A673 (cell line): ENCODE results near the gene CLEC4D. TPM values are rescaled to one million over a fixed set of nuclear protein-coding genes. Genes with fewer than 3 reads are reported as not detected.
"Not testable (repeated sequence)": the region's sequence is repeated elsewhere in the genome, so short reads cannot be mapped to it uniquely, and the experiment has no call there.

Source experiments
- BruUV-seq: library from RNA; stranded (reverse); fragments of 400-500 nt; replicated peaks from 2 replicates; lab custom pipeline; 2021; lab: Mats Ljungman, UMichigan
- CTCF ChIA-PET: fragments of 300-600 bp; sonication (Branson Sonifier 250); formaldehyde crosslinking; loops from one replicate; lab custom pipeline; 2022; ENCODE audit warnings: antibody characterized with exemption; lab: Charles Lee
- POLR2A ChIA-PET: fragments of 300-600 bp; sonication (Branson Sonifier 250); formaldehyde crosslinking; loops from one replicate; lab custom pipeline; 2022; ENCODE audit warnings: antibody characterized with exemption; ENCODE audit not compliant: low non-redundant PET; lab: Charles Lee
- DNase-seq: peaks from one replicate; pipeline ENCODE4 v3.0.0-alpha.2; 2015; ENCODE audit warnings: low spot score
- H3K27ac ChIP-seq: fragments of 200-600 bp; sonication (generic); 2 replicates; pipeline ENCODE4 v1.5.1; 2016; ENCODE audit warnings: mixed run types, low read depth, mild to moderate bottlenecking, mixed read lengths, antibody characterized with exemption, low read length; ENCODE audit not compliant: poor library complexity, severe bottlenecking
- H3K27me3 ChIP-seq: fragments of 200-600 bp; sonication (generic); replicated peaks from 2 replicates; pipeline ENCODE4 v1.6.1; 2017; ENCODE audit warnings: mixed run types, low read depth, mild to moderate bottlenecking, mixed read lengths, antibody characterized with exemption, low read length; ENCODE audit not compliant: insufficient read depth, poor library complexity
- H3K36me3 ChIP-seq: fragments of 200-600 bp; sonication (generic); 2 replicates; pipeline ENCODE4 v1.6.1; 2016; ENCODE audit warnings: mixed run types, mild to moderate bottlenecking, mixed read lengths, antibody characterized with exemption, low read length; ENCODE audit not compliant: insufficient read depth, poor library complexity, severe bottlenecking
- H3K4me1 ChIP-seq: fragments of 200-600 bp; sonication (generic); 2 replicates; pipeline ENCODE4 v1.6.1; 2017; ENCODE audit warnings: mixed run types, mild to moderate bottlenecking, mixed read lengths, antibody characterized with exemption, low read length; ENCODE audit not compliant: insufficient read depth, poor library complexity, severe bottlenecking
- H3K4me3 ChIP-seq: fragments of 200-600 bp; sonication (generic); 2 replicates; pipeline ENCODE4 v1.5.1; 2016; ENCODE audit warnings: low read depth, mixed run types, mild to moderate bottlenecking, mixed read lengths, low read length; ENCODE audit not compliant: poor library complexity, severe bottlenecking
- H3K9me3 ChIP-seq: fragments of 200-600 bp; sonication (generic); 2 replicates; pipeline ENCODE4 v1.6.1; 2016; ENCODE audit warnings: mixed run types, low read depth, mild to moderate bottlenecking, mixed read lengths, antibody characterized with exemption, low read length; ENCODE audit not compliant: poor library complexity, severe bottlenecking
- EZH2 ChIP-seq: fragments of 200-600 bp; sonication (generic); IDR thresholded peaks from 2 replicates; pipeline ENCODE4 v1.6.1; 2017; ENCODE audit warnings: borderline replicate concordance, low read depth, mild to moderate bottlenecking, mixed read lengths, antibody characterized with exemption, low read length; ENCODE audit not compliant: poor library complexity, severe bottlenecking
- intact Hi-C: fragments of 100-400 bp; cut with micrococcal nuclease; formaldehyde crosslinking; loops from one replicate; pipeline ENCODE4 v1.10.0; 2022; ENCODE audit not compliant: unreplicated experiment
- total RNA-seq: library from RNA; stranded (reverse); gene quantifications from 2 replicates; pipeline ENCODE4 v1.2.3, GENCODE V29; 2021
- TF ChIP-seq, protein P1 (sequence below): fragments of 300-800, 200-600 bp; sonication (generic); conservative IDR thresholded peaks from 2 replicates; pipeline ENCODE4 v1.5.1; 2017; ENCODE audit warnings: low read depth, mild to moderate bottlenecking, antibody characterized with exemption, low read length, moderate library complexity, mixed read lengths

CLEC4D gene
- total RNA-seq, 1 experiment from 2014 or later: not detected

DNA sequence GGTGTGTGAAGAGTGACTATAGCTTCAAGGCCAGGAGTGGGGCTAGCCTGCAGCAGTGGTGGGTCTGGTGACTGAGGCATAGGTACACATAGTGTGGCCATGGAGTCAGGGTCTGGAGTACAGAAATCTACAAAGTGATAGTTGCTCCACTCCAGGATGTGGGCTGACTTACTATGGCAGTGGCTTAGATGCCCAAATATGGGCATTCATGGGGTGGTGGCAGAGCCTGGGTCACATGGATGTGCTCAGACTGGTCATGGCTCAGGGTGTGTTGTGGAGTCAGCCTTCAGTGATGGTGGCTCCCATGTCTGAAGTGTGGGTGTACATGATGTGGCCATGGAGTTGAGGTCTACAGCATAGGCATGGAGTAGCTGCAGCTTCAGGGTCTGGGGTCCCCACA is 30.2 kb upstream of the CLEC4D start:
- Histone ChIP-seq H3K4me3 (no peak overlapping the region), H3K9me3 (no peaks in the 10 kb centered on the region), H3K4me1 (no peaks in the 10 kb centered on the region), H3K36me3 (no peaks in the 10 kb centered on the region), H3K27ac (no peak overlapping the region), H3K27me3 (no peaks in the 10 kb centered on the region)
- intact Hi-C loops: no loop called here
- TF ChIP-seq EZH2: no peak
- TF ChIP-seq, protein P1, sequence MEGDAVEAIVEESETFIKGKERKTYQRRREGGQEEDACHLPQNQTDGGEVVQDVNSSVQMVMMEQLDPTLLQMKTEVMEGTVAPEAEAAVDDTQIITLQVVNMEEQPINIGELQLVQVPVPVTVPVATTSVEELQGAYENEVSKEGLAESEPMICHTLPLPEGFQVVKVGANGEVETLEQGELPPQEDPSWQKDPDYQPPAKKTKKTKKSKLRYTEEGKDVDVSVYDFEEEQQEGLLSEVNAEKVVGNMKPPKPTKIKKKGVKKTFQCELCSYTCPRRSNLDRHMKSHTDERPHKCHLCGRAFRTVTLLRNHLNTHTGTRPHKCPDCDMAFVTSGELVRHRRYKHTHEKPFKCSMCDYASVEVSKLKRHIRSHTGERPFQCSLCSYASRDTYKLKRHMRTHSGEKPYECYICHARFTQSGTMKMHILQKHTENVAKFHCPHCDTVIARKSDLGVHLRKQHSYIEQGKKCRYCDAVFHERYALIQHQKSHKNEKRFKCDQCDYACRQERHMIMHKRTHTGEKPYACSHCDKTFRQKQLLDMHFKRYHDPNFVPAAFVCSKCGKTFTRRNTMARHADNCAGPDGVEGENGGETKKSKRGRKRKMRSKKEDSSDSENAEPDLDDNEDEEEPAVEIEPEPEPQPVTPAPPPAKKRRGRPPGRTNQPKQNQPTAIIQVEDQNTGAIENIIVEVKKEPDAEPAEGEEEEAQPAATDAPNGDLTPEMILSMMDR: no peak
- ChIA-PET POLR2A (no interaction called here), CTCF (no interaction called here)
- no TSS peak for BruUV-seq
- no peak for DNase-seq

DNA sequence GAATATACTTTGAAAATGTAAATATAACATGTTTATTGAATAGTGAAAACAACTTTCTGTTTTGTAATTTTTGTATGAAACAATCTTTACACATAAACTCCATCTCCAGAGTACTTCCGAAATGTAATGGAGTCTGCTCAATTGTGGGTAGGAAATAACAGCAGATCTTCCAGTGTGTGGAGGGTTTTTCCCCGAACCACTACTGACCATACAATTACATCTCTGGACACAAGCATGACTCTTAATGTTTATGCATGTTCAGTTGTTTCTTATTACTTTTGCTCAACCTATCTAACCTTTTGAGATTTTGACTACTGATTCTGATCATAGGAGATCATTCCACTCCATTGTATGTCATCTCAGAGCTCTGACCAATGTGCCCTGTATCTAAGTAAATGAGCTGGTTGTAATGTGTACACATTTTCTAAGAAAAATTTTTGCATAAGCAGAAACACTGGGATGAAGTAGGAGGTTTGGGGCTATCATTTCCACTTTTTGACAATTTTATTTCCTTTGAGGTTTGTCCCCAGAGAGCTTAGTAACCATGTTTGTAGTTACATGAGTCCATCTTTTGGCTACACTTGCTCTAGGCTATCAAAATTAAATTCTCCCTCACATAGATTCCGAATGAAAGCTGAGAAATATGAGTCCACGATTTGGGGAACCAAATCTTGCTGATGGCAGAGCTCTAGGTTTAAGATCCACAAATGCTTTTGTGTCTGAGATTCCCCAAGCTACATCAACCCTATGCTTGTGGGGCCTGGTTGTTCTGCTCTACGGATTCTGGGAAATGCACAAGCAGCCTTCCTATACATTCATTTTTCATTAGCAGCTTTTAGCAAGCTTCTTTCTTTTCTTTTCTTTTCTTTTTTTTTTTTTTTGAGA is 21.4 kb upstream of the CLEC4D start:
- Histone ChIP-seq H3K9me3 (no peaks in the 10 kb centered on the region), H3K4me1 (no peaks in the 10 kb centered on the region), H3K27ac (no peak overlapping the region), H3K27me3 (peaks cover 5% of the 10 kb centered on the region), H3K36me3 (no peaks in the 10 kb centered on the region), H3K4me3 (no peak overlapping the region)
- CTCF ChIA-PET: interaction anchor here (0.6 kb wide), 1 partner anchor 1124 kb away, joined by 3 read pairs; no protein-coding TSS in a partner anchor
- intact Hi-C loops: no loop called here
- POLR2A ChIA-PET: interaction anchor here (0.5 kb wide), 1 partner anchor 320 kb away, joined by 4 read pairs; no protein-coding TSS in a partner anchor
- TF ChIP-seq, protein P1: no peak
- no peak for TF ChIP-seq EZH2
- DNase-seq: no peak
- no TSS peak for BruUV-seq

DNA sequence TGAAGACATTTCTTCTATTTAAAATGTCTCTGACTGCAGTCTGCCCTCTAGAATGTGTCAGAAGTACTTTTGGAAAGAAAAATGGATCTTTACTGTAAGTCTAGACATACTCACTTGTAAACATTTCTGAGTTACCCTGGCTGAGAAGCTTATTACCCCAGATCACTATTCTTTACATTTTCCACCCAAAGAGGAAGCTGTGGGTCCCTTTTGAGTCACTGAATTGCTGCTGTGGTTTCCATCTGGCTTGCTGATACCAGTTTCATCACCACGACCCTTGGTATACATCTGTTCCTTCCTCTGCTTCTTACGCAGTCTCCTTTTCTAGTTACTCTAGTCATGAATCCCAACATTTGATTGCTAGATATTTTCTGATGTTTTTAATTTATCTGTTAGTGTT is 20.2 kb upstream of the CLEC4D start:
- Histone ChIP-seq H3K36me3 (no peaks in the 10 kb centered on the region), H3K4me3 (no peak overlapping the region), H3K4me1 (no peaks in the 10 kb centered on the region), H3K9me3 (no peaks in the 10 kb centered on the region), H3K27me3 (peaks cover 5% of the 10 kb centered on the region), H3K27ac (no peak overlapping the region)
- DNase-seq: no peak
- no peak for TF ChIP-seq EZH2
- TF ChIP-seq, protein P1: no peak
- intact Hi-C loops: no loop called here
- ChIA-PET CTCF (interaction anchor here (0.6 kb wide), 1 partner anchor 1123 kb away, joined by 3 read pairs; no protein-coding TSS in a partner anchor), POLR2A (no interaction called here)
- no TSS peak for BruUV-seq

DNA sequence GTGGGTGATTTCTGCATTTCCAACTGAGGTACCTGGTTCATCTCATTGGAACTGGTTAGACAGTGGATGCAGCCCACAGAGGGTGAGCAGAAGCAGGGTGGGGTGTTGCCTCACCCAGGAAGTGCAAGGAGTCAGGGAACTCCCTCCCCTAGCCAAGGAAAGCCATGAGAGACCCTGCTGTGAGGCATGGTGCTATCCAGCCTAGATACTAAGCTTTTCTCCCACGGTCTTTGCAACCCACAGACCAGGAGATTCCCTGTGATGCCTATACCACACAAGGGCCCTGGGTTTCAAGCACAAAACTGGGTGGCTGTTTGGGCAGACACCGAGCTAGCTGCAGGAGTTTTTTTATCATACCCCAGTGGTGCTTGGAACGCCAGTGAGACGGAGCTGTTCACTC is 17.6 kb upstream of the CLEC4D start:
- CTCF ChIA-PET, H3K36me3 ChIP-seq, intact Hi-C loops, DNase-seq, POLR2A ChIA-PET, H3K4me1 ChIP-seq, H3K27ac ChIP-seq, H3K4me3 ChIP-seq, BruUV-seq, H3K9me3 ChIP-seq: not testable (repeated sequence)
- peaks cover 12% of the 10 kb centered on the region for H3K27me3 ChIP-seq

DNA sequence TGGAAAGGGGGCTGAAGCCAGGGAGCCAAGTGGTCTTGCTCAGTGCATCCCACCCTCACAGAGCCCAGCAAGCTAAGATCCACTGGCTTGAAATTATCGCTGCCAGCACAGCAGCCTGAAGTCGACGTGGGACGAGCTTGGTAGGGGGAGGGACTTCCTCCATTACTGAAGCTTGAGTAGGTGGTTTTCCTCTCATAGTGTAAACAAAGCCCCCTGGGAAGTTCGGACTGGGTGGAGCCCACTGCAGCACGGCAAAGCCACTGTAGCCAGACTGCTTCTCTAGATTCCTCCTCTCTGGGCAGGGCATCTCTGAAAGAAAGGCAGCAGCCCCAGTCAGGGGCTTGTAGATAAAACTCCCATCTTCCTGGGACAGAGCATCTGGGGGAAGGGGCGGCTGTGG is 17.2 kb upstream of the CLEC4D start:
- H3K4me3 ChIP-seq, BruUV-seq, CTCF ChIA-PET, POLR2A ChIA-PET, H3K27ac ChIP-seq, H3K9me3 ChIP-seq, H3K36me3 ChIP-seq, H3K4me1 ChIP-seq, DNase-seq, intact Hi-C loops: not testable (repeated sequence)
- H3K27me3 ChIP-seq: peaks cover 15% of the 10 kb centered on the region
